ENCODE measurements around the gene ZP2.

The ZP2 gene

DNA sequence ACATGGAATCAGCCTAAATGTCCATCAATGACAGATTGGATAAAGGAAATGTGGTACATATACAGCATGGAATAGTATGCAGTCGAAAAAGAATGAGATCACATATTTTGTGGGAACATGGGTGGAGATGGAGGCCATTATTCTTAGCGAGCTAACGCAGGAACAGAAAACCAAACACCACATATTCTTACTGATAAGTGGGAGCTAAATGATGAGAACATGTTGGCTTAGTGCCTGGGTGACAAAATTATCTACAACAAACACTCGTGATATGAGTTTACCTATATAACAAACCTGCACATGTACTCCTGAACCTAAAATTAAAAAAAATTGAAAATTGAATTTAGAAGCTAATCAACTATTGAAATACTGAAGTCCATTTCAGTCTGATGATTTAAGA, 28.3 kb upstream of the ZP2 start:
- TF ChIP-seq, protein P1, sequence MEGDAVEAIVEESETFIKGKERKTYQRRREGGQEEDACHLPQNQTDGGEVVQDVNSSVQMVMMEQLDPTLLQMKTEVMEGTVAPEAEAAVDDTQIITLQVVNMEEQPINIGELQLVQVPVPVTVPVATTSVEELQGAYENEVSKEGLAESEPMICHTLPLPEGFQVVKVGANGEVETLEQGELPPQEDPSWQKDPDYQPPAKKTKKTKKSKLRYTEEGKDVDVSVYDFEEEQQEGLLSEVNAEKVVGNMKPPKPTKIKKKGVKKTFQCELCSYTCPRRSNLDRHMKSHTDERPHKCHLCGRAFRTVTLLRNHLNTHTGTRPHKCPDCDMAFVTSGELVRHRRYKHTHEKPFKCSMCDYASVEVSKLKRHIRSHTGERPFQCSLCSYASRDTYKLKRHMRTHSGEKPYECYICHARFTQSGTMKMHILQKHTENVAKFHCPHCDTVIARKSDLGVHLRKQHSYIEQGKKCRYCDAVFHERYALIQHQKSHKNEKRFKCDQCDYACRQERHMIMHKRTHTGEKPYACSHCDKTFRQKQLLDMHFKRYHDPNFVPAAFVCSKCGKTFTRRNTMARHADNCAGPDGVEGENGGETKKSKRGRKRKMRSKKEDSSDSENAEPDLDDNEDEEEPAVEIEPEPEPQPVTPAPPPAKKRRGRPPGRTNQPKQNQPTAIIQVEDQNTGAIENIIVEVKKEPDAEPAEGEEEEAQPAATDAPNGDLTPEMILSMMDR (conservative IDR thresholded peaks at IDR 0.05): no peak
- H3K27ac ChIP-seq: no peak overlapping the region

DNA sequence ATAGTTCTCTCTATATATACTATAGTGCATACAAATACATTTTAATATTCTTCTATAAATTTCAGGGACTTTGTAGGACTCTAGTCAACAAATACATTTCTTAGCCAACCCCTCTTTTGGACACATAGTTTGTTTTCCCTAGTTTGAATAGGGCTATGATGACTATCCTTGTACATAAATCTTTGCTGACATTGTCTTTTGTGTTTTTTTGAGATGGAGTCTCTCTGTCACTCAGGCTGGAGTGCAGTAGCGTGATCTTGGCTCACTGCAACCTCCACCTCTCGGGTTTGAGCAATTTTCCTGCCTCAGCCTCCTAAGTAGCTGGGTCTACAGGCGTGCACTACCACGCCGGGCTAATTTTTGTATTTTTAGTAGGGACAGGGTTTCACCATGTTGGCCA, 25.5 kb upstream of the ZP2 start:
- H3K27ac ChIP-seq: no peak overlapping the region
- TF ChIP-seq, protein P1 (conservative IDR thresholded peaks at IDR 0.05): no peak

DNA sequence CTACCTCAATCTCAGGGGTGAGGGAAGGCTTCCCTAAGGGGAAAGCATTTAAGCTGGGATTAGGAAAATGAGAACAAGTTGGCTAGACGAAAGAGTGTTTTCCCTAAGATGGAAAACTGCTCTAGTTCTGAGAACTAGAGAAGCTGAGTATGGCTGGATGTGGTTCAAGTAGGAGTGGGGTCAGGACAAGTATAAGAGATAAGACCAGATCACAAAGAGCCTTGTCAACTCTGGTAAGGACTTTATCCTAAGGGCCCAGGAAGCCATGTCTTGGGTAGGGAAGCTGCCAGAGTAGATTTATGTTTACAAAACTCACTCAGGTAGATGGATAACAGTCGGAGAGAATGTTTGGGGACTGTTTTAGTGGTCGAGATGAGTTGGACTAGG, 23.8 kb upstream of the ZP2 start:
- TF ChIP-seq, protein P1 (conservative IDR thresholded peaks at IDR 0.05): no peak
- no peak overlapping the region for H3K27ac ChIP-seq

DNA sequence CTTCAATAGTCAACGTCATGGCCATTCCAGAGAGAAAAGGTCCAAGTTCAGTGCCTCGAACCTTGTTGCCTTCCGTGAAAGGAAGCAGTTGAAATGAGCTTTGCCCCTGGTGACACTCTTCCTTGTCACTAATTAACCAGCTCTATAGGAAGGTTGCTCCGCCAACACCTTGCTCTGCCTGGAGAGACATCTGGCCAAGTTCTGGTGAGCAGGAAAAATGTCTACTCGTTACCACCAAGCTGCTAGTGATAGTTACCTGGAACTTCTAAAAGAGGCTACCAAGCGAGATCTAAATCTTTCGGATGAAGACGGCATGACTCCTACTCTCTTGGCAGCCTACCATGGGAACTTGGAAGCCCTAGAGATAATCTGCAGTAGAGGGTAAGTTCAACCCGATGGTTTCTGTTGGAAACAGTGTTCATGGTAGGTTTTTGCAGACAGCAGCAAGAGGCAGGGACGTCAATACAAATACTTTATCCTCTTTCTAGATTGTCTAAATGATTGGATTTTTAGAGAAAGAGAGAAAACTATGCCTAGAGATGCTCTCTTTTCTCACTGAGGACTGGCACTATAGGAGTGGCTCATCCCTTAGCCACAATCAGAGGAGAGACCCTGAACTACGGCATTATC, 22.3 kb upstream of the ZP2 start, which contains the start of gene ANKS4B:
TSS of gene ANKS4B (plus strand) at position 179 of the 630 bp plus-strand sequence. CDS start at position 218, 39 bp downstream.
- H3K27ac ChIP-seq: no peak within 1 kb of the TSS
- TF ChIP-seq, protein P1 (conservative IDR thresholded peaks at IDR 0.05): no peak

DNA sequence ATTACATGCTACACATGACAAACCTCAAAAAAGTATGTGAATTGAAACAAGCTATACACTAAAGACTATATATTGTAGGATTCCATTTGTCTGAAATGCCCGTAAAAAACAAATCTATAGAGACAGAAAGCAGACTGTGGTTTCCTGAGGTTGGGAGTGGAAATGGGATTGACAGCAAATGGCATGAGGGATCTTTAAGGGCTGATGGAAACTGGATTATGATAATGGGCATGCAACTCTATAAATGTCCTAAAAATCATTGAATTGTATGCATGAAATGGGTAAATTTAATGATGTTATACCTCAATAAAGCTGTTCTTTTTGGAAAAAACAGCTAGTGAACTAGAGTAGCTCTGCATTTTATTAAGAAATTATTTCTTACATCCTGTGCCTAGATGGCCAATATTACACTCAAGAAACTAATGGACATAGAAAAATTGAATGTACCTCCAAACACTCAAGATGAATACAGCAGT, 21.7 kb upstream of the ZP2 start:
- TF ChIP-seq, protein P1 (conservative IDR thresholded peaks at IDR 0.05): no peak
- H3K27ac ChIP-seq: no peak overlapping the region

DNA sequence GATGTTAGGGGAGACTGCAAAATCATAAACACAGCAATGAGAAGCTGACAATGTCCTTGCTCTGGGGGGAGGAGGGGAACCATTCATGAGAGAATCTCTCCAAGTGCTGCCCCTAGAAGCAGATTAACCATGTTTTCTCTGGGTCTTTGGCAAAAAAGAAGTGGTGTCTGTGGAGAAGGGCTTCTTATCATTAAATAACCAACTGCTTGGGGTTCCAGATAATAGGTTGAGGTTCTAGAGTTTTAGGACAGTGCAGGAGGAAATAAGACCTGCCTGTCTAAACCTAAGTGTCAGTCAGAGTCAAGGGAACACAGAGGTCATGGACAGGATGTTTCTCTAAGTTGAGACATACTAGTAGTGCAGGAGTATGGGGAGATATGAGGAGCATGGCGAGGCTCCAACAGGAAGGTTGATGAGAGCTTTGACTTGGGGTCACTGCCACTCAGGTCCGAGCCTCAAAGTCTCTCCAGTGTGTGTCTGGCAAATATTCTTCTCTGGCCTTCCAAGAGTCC, 17.0 kb upstream of the ZP2 start:
- H3K27ac ChIP-seq: no peak overlapping the region
- TF ChIP-seq, protein P1 (conservative IDR thresholded peaks at IDR 0.05): no peak

DNA sequence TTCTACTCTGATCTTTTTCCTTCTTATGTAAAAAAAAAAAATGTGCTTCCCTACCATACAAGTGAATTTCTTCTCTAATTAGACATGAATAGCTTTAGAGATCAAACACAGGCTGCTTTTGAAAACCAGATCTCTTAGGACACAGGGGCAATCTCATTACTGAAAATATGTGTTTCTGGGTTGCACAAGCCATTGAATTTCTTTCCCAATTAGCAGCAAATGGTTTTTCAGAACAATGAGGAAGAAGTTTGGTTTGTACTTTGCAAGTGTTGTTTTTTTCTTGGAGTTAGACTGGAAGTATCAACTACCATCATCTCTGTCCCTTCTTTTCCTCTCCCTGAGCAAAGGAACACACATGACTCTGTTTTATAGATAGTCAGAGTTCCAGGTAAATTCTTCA, 16.5 kb upstream of the ZP2 start:
- H3K27ac ChIP-seq: no peak overlapping the region
- TF ChIP-seq, protein P1 (conservative IDR thresholded peaks at IDR 0.05): no peak

Measured in VCaP (cell line).